A549 (cell line): Measurements from ENCODE around the gene MRPL14.

Experiments used
- CEBPB ChIP-seq, 2 experiments: fragments of >200 bp in 1 of 2; sonication (Bioruptor Twin) in 1 of 2; formaldehyde crosslinking in 1 of 2; IDR thresholded peaks; 2 replicates each; pipeline ENCODE4 v1.6.1; 2012 to 2016
- CTCF ChIP-seq: fragments of >200 bp; sonication (Bioruptor Twin); formaldehyde crosslinking; IDR thresholded peaks from 3 replicates; pipeline ENCODE4 v1.5.1; 2016
- ELK1 ChIP-seq: fragments of 150-350 bp; IDR thresholded peaks from 2 replicates; pipeline ENCODE4 v1.6.1; 2014; ENCODE audit warnings: low read depth, mild to moderate bottlenecking, low read length
- HDAC2 ChIP-seq: fragments of 200-600 bp; sonication (generic); IDR thresholded peaks from 2 replicates; pipeline ENCODE4 v1.6.1; 2016
- JUNB ChIP-seq: fragments of >200 bp; sonication (Bioruptor Twin); formaldehyde crosslinking; IDR thresholded peaks from 2 replicates; pipeline ENCODE4 v1.6.1; 2016
- MAFK ChIP-seq: fragments of 450-650 bp; IDR thresholded peaks from 2 replicates; pipeline ENCODE4 v1.6.1; 2014; ENCODE audit not compliant: partially characterized antibody
- NR3C1 ChIP-seq: fragments of >200 bp; sonication (Bioruptor Twin); formaldehyde crosslinking; IDR thresholded peaks from 3 replicates; pipeline ENCODE4 v1.6.1; 2017
- PHF8 ChIP-seq: fragments of 200-600 bp; sonication (generic); IDR thresholded peaks from 2 replicates; pipeline ENCODE4 v1.6.1; 2016; ENCODE audit warnings: low read depth, mild to moderate bottlenecking, antibody characterized with exemption, moderate library complexity, borderline replicate concordance
- POLR2A ChIP-seq: IDR thresholded peaks from 2 replicates; pipeline ENCODE4 v1.6.1; 2012; ENCODE audit warnings: mild to moderate bottlenecking, low read length
- RAD21 ChIP-seq, 2 experiments: fragments of >200 bp in 1 of 2; sonication (Bioruptor Twin) in 1 of 2; formaldehyde crosslinking in 1 of 2; IDR thresholded peaks in 1 of 2; conservative IDR thresholded peaks in 1 of 2; 2 replicates in 1 of 2; 3 replicates in 1 of 2; pipeline ENCODE4 v1.6.1; 2012 to 2018; ENCODE audit warnings: inconsistent platforms in 1 of 2
- TF ChIP-seq, protein P1 (sequence below): fragments of 250-450 bp; sonication (Bioruptor Pico); IDR thresholded peaks from 2 replicates; pipeline ENCODE4 v1.5.0; 2021; ENCODE audit warnings: mild to moderate bottlenecking, moderate library complexity, borderline replicate concordance
- TF ChIP-seq, protein P2 (sequence below): IDR thresholded peaks from 2 replicates; pipeline ENCODE4 v1.6.1; 2012
- TF ChIP-seq, protein P3 (sequence below): fragments of 200-600 bp; sonication (generic); IDR thresholded peaks from 2 replicates; pipeline ENCODE4 v1.6.1; 2016; ENCODE audit warnings: antibody characterized with exemption, mild to moderate bottlenecking, moderate library complexity

GRCh38 chr6:44152109-44152461, 24.8 kb upstream of the MRPL14 start:
- TF ChIP-seq ELK1 (no peak), CTCF (no peak; the same call in 1 of the 3 replicates), RAD21 (conservative IDR thresholded peaks at IDR 0.05 in 1 of 2, IDR thresholded peaks at IDR 0.05 in 1 of 2) (no peak), CEBPB (IDR thresholded peaks at IDR 0.05) (no peak), HDAC2 (no peak), POLR2A (no peak), PHF8 (no peak), MAFK (no peak), JUNB (no peak), NR3C1 (no peak)
- TF ChIP-seq, protein P1, sequence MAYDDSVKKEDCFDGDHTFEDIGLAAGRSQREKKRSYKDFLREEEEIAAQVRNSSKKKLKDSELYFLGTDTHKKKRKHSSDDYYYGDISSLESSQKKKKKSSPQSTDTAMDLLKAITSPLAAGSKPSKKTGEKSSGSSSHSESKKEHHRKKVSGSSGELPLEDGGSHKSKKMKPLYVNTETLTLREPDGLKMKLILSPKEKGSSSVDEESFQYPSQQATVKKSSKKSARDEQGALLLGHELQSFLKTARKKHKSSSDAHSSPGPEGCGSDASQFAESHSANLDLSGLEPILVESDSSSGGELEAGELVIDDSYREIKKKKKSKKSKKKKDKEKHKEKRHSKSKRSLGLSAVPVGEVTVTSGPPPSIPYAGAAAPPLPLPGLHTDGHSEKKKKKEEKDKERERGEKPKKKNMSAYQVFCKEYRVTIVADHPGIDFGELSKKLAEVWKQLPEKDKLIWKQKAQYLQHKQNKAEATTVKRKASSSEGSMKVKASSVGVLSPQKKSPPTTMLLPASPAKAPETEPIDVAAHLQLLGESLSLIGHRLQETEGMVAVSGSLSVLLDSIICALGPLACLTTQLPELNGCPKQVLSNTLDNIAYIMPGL (CRISPR knock-in tag), result no peak
- TF ChIP-seq, protein P2, sequence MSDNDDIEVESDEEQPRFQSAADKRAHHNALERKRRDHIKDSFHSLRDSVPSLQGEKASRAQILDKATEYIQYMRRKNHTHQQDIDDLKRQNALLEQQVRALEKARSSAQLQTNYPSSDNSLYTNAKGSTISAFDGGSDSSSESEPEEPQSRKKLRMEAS, result no peak
- TF ChIP-seq, protein P3, sequence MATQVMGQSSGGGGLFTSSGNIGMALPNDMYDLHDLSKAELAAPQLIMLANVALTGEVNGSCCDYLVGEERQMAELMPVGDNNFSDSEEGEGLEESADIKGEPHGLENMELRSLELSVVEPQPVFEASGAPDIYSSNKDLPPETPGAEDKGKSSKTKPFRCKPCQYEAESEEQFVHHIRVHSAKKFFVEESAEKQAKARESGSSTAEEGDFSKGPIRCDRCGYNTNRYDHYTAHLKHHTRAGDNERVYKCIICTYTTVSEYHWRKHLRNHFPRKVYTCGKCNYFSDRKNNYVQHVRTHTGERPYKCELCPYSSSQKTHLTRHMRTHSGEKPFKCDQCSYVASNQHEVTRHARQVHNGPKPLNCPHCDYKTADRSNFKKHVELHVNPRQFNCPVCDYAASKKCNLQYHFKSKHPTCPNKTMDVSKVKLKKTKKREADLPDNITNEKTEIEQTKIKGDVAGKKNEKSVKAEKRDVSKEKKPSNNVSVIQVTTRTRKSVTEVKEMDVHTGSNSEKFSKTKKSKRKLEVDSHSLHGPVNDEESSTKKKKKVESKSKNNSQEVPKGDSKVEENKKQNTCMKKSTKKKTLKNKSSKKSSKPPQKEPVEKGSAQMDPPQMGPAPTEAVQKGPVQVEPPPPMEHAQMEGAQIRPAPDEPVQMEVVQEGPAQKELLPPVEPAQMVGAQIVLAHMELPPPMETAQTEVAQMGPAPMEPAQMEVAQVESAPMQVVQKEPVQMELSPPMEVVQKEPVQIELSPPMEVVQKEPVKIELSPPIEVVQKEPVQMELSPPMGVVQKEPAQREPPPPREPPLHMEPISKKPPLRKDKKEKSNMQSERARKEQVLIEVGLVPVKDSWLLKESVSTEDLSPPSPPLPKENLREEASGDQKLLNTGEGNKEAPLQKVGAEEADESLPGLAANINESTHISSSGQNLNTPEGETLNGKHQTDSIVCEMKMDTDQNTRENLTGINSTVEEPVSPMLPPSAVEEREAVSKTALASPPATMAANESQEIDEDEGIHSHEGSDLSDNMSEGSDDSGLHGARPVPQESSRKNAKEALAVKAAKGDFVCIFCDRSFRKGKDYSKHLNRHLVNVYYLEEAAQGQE, result no peak
